ENCODE results near the gene TXLNG.
A peak's percentile ranks its signal among the peaks of the same experiment; 100 is the strongest.

Gene TXLNG

DNA sequence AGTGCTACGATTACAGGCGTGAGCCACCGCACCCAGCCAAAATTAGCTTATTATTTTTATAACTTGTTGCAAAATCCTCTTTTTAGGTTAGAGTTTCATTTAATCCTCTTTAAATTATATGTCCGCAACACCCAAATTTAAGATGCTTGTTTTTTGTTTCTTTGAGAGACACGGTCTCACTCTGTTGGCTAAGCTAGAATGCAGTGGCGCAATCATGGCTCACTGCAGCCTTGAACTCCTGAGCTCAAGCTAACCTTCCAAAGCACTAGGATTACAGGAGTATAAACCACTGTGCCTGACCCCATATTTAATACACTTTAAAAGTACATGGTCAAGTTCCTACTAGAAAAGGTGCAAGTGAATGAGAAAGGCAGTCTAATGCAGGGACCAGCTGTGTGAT, 81.7 kb downstream of the TXLNG start:
- H3K36me3 Mint-ChIP-seq (ENCODE audit: low read depth), result peaks cover 54% of the 10 kb centered on the region

DNA sequence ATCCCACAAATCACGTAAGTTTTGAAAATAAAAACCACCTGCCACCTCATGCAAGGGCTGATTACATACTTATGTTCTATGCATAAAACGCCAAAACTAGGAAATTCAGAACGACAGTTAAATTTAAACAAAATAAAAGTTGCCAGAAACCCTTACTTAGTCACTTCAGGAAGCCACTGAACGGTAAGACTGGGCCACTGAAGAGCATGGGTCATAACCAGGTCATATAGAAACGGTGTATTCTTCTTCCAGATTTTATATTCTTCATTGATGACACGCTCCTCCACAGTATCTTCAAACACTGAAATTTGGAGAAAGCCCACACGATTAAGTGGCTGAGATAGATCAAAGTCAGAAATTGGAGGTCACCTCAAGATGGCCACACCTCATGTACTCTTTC, 82.7 kb downstream of the TXLNG start:
- peaks cover 45% of the 10 kb centered on the region for H3K4me1 Mint-ChIP-seq (ENCODE audit: low read depth)
- peaks cover 44% of the 10 kb centered on the region for H3K36me3 Mint-ChIP-seq (ENCODE audit: low read depth)
- peak overlapping the region; percentile 96 for H3K27ac Mint-ChIP-seq
- peaks cover 57% of the 10 kb centered on the region for H3K27me3 Mint-ChIP-seq
- no peak for DNase-seq
- H3K4me3 Mint-ChIP-seq, result peak overlapping the region; percentile 92
- no peaks in the 10 kb centered on the region for H3K9me3 Mint-ChIP-seq

More for the DNA sequence above, 81.7 kb downstream of the TXLNG start:
- Mint-ChIP-seq H3K9me3 (no peaks in the 10 kb centered on the region), H3K4me3 (peak overlapping the region; percentile 92), H3K4me1 (ENCODE audit: low read depth) (peaks cover 53% of the 10 kb centered on the region), H3K27me3 (peaks cover 61% of the 10 kb centered on the region), H3K27ac (peak overlapping the region; percentile 96)
- DNase-seq, result no peak

DNA sequence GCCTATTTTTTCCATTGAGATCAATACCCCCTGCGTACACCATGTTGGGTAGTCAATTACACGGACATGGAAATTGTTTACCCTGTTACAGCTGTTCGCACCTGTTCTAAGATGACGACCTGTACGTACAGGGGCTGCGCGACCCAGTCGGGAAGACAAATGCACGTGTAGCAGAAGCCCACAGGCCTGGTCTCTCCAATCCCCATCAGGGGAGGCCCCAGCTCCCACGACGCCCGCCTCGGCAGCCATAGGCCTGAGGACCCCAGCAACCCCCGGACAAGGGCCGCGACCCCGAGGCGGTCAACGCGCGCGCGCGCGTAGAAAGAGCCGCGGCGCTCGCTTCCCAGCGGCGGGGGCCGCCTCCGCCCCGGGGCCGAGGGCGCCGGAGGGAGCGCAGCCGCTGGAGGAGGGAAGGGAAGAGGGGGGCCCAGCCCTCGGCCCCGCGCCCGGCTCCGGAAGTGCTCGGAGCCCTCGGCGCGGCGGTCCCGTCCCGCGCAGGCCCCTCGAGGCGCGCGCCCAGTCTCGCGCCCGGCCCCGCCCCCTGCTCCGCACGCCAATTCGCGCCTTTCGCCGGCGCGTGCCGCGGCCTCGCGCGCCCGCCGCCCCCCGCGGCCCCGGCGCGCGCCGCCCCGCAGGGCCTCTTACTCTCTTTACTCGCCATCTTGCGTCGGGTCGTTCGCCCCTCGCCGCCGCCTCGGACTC, 83.3 kb downstream of the TXLNG start:
- H3K4me1 Mint-ChIP-seq (ENCODE audit: low read depth), result peaks cover 43% of the 10 kb centered on the region
- peak overlapping the region; percentile 98 for H3K27ac Mint-ChIP-seq
- peak overlapping the region; percentile 97 for H3K4me3 Mint-ChIP-seq
- H3K36me3 Mint-ChIP-seq (ENCODE audit: low read depth), result peaks cover 39% of the 10 kb centered on the region
- no peak for DNase-seq
- peaks cover 59% of the 10 kb centered on the region for H3K27me3 Mint-ChIP-seq
- H3K9me3 Mint-ChIP-seq, result no peaks in the 10 kb centered on the region

DNA sequence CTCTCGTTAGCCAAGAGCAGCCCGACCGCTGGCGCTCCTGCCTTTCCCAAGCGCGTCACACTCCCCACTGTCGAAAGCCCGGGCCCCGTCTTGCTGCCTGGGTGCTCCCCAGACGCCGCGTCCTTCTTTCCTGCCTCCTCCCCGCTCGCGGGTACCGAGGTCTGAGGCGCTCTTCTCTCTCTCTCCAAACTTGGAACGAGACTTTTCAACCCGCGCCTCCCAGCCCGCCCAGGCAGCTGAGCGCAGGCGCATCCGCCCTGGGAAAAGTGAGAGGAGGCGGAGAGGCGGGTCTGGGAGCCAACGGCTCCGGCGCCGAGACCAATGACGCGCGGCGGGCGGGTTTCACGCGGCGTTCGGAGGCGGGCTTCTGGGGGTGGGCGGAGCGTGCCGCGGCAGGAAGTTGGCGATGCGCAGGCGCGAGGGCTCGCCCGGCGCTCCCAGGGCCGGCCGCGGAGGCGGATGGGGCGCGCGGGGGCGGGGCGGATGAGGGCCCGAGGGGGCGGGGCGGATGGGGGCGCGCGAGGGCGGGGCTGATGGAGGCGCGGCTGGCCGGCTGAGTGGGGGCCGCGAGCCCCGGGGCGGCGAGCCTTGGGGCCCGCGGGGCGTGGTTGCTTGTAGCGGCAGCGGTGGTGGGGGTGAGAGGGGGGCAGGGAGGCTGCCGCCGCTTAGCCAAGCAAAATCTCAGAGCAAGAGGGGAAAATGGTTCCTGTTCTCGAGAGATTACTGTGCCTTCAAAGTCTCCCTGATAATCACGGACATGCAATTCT, 84.0 kb downstream of the TXLNG start, which contains the start of gene RBBP7:
Gene RBBP7 (minus strand): TSS at position 268 of the 767 bp plus-strand sequence. CDS start 309 bp downstream, outside the sequence.
- Mint-ChIP-seq H3K9me3 (no peaks in the 10 kb centered on the region), H3K4me3 (peak within 1 kb of the TSS; percentile 97), H3K27me3 (peaks cover 66% of the 10 kb centered on the region), H3K4me1 (ENCODE audit: low read depth) (peaks cover 43% of the 10 kb centered on the region), H3K36me3 (ENCODE audit: low read depth) (peaks cover 36% of the 10 kb centered on the region), H3K27ac (peak within 1 kb of the TSS; percentile 98)
- peak; percentile 97 for DNase-seq

DNA sequence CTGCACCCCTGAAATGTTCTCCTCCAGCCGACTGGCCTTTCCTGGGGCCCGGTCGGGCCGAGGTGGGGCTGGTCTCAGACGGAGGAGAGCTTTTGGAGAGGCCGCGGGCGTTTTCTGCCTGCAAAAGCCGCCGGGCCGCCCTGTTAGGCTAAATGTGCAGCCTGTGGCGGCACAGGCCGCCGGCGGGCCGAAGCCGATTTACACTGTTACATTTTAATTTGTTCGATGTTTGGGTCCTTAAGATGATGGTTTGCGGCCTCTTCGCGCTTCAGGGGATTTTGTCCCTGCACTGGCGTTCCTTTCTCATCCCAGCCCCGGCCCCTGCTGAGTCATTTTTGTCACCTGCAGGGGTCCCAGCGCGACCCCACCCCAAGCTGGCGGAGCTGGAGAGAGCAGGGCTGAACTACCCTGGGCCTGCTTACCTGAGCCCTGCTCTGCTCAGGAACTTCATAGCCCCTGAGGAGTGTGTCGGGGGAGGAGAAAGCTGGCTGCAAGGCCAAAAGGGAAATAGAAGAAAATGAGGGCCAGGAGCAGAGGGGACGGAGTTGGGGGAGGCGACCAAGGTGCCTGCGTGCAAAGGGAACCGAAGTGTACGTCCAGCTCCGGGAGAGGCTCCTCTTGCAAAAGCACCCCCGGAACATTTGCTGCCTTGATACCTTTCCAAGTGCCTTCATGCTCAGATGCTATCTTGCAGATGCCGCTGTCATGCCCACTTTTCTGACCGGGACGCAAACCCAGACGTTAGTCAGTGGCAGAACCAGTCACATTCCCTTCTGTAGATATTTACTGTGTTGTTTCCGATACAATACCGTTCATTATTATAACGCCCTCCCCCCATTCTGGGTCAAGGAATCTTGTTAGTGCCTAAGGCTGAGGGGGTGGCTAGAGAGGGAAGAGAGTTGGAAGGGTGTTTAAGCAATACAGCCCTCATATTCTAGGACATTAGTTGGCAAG, 84.9 kb downstream of the TXLNG start:
- Mint-ChIP-seq H3K9me3 (no peaks in the 10 kb centered on the region), H3K27ac (peak overlapping the region; percentile 82), H3K27me3 (peaks cover 67% of the 10 kb centered on the region), H3K4me1 (ENCODE audit: low read depth) (peaks cover 38% of the 10 kb centered on the region), H3K36me3 (ENCODE audit: low read depth) (peaks cover 31% of the 10 kb centered on the region), H3K4me3 (peak overlapping the region; percentile 77)
- no peak for DNase-seq

DNA sequence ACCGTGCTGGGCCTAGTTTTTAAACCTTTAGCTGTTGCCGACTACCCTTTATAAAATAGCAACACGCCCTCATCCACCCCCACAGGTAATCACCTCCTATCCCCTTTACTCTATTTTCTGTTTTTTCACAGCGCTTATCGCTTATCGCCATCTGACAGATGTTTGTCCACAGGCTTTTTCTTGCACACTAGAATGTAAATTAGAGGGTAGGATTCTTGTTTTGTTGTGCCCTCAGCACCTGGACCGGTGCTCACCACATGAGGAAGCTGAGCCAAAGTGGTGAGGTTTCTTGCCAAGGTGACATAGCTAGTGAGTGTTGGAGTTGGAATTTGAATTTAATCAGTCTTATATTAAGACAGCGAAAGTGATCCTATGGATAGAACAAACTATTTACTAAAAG, 86.8 kb downstream of the TXLNG start:
- Mint-ChIP-seq H3K9me3 (no peaks in the 10 kb centered on the region), H3K27ac (no peak overlapping the region), H3K4me1 (ENCODE audit: low read depth) (peaks cover 23% of the 10 kb centered on the region), H3K36me3 (ENCODE audit: low read depth) (peaks cover 16% of the 10 kb centered on the region), H3K4me3 (no peak overlapping the region), H3K27me3 (peaks cover 74% of the 10 kb centered on the region)
- DNase-seq, result no peak

DNA sequence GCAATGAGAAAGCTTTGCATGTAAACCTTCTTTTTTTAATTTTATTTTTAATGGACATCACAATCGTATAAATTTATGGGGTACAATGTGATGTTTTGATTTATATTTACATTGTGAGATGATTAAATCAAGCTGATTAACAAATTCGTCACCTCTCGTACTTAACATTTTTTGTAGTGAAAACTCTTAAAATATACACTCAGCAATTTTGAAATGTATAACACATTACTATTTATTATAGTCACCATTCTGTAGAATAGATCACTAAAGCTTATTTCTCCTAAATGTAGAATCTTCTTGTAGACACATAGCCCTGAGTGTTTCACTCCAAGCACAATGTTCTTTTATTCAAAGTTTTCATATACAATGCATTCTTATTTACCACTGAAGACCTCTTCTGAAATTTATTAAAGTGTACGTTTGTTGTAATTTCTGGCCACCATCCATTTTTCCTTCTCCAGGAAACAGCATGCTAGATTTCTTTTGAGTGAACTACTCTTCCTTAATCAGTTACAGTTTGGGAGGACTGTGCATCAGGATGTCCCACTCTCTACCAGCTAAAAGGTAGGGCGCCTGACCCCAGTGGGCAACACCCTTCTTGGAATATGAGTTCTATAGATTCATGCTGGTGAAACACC, 88.3 kb downstream of the TXLNG start:
- peaks cover 4% of the 10 kb centered on the region for H3K36me3 Mint-ChIP-seq (ENCODE audit: low read depth)
- H3K27me3 Mint-ChIP-seq, result peaks cover 78% of the 10 kb centered on the region
- H3K4me1 Mint-ChIP-seq (ENCODE audit: low read depth), result peaks cover 12% of the 10 kb centered on the region
- H3K9me3 Mint-ChIP-seq, result no peaks in the 10 kb centered on the region
- H3K27ac Mint-ChIP-seq, result no peak overlapping the region
- H3K4me3 Mint-ChIP-seq, result no peak overlapping the region
- no peak for DNase-seq

DNA sequence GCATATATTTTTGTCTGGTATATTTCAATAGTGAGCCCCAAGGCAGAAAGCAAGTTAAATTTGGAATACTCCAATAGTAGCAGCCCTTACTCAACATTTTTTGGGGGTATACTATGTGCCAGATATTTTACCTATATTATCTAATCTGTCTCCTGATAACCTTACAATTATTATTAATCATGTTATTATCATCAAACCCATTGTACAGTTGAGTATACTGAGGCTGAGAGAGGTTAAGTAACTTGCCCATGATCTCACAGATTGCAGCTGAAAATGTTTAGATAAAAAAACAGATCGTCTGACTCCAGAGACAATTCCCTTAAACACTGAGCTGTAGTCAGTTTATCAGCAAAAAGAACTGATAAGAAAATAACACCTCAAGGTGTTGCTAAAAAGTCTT, 90.4 kb downstream of the TXLNG start:
- Mint-ChIP-seq H3K9me3 (no peaks in the 10 kb centered on the region), H3K36me3 (ENCODE audit: low read depth) (no peaks in the 10 kb centered on the region), H3K27me3 (peaks cover 82% of the 10 kb centered on the region), H3K27ac (no peak overlapping the region), H3K4me1 (ENCODE audit: low read depth) (peaks cover under 1% of the 10 kb centered on the region), H3K4me3 (no peak overlapping the region)
- no peak for DNase-seq

DNA sequence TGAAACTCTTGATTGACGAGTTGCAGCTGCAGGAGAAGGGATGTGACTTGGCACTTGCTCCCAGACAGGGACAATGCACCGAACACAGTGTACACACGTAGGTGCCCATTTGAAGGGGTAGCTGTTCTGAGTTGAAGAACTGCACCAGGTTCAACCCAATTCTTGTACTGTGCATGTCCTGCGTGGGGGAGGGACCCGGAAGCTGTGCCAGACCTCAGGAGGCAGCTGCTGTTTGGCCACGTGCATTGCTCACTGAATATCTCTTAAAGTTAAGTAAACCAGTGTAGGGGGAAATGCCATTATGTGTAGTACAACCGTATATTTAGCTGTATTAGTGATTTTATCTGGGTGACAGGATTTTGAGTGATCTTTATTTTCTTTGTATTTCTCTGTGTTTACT, 95.9 kb downstream of the TXLNG start:
- H3K36me3 Mint-ChIP-seq (ENCODE audit: low read depth), result no peaks in the 10 kb centered on the region
- H3K4me3 Mint-ChIP-seq, result peak overlapping the region; percentile 73
- no peak for DNase-seq
- H3K27me3 Mint-ChIP-seq, result peaks cover 78% of the 10 kb centered on the region
- no peaks in the 10 kb centered on the region for H3K9me3 Mint-ChIP-seq
- H3K4me1 Mint-ChIP-seq (ENCODE audit: low read depth), result peaks cover 11% of the 10 kb centered on the region
- H3K27ac Mint-ChIP-seq, result peak overlapping the region; percentile 37

DNA sequence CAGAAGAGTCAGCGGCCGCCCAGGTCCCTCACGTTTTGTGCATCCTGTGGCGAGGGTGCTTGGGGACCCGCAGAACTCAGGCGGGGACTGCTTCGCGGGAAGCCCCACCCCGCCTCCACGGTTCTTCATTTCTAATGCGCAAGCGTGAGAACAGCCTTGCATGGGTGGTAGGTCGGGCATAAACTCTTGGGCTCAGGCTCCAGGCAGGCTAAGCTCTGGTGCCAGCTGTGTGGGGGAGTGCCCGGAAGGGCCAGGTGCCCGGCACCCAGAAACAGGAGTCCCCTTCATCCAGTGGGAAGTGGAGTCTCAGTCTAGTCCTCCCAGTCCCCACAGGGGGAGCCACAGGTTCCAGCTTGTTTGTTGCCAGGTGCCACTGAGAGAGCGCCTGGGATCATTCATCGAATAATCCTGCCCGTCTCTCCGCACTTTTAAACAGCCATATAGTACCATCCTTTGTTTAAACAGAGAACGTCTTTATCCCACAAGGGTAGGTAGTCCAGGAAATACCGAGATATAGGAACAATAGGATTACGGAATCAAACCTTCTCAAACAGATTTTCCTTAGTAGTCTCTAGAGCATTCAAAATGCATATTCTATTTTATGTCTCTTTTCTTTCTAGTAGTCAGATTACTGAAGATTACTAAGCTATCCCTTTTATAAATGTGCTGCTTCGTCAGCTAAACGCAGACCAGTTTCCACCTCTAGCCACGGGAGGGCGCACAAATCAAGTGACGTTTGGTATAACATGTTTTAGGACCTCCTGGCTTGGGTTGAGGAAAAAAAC, 96.6 kb downstream of the TXLNG start:
- Mint-ChIP-seq H3K4me3 (peak overlapping the region; percentile 73), H3K27ac (peak overlapping the region; percentile 80), H3K27me3 (peaks cover 76% of the 10 kb centered on the region), H3K4me1 (ENCODE audit: low read depth) (peaks cover 11% of the 10 kb centered on the region), H3K36me3 (ENCODE audit: low read depth) (no peaks in the 10 kb centered on the region), H3K9me3 (no peaks in the 10 kb centered on the region)
- peak; percentile 75 for DNase-seq

DNA sequence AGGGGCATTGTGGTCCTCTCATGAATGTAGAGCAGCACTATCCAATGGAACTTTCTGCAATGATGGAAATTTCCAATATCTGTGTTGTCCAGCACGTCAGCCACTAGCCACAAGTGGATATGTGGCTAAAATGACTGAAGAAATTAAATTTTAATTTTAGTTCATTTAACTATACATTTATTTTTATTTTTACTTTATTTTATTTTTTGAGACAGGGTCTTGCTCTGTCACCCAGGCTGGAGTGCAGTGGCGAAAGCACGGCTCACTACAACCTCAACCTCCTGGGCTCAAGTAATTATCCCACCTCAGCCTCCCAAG, 97.2 kb downstream of the TXLNG start:
- H3K9me3 Mint-ChIP-seq, result no peaks in the 10 kb centered on the region
- no peak overlapping the region for H3K27ac Mint-ChIP-seq
- H3K4me1 Mint-ChIP-seq (ENCODE audit: low read depth), result peaks cover 13% of the 10 kb centered on the region
- no peaks in the 10 kb centered on the region for H3K36me3 Mint-ChIP-seq (ENCODE audit: low read depth)
- no peak for DNase-seq
- no peak overlapping the region for H3K4me3 Mint-ChIP-seq
- H3K27me3 Mint-ChIP-seq, result peaks cover 76% of the 10 kb centered on the region

DNA sequence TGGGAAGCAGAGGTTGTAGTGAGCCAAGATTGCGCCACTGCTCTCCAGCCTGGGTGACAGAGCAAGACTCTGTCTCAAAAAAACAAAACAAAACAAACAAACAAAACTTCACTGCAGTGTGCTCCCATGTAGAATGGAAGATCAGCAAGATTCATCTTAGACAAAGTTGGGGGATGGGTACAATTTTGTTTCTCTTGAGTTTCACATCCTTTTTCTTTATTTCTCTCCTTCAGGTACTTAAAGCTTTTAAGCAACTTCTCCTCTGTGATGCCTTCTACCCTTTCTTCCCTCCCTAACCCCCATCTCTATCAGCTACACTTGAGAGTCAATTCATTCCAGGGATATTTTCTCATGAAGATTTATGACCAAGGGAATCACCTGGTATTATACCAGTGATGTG, 99.4 kb downstream of the TXLNG start:
- no peaks in the 10 kb centered on the region for H3K36me3 Mint-ChIP-seq (ENCODE audit: low read depth)
- peaks cover 70% of the 10 kb centered on the region for H3K27me3 Mint-ChIP-seq
- no peak overlapping the region for H3K4me3 Mint-ChIP-seq
- peaks cover 20% of the 10 kb centered on the region for H3K4me1 Mint-ChIP-seq (ENCODE audit: low read depth)
- DNase-seq, result no peak
- no peaks in the 10 kb centered on the region for H3K9me3 Mint-ChIP-seq
- H3K27ac Mint-ChIP-seq, result no peak overlapping the region

DNA sequence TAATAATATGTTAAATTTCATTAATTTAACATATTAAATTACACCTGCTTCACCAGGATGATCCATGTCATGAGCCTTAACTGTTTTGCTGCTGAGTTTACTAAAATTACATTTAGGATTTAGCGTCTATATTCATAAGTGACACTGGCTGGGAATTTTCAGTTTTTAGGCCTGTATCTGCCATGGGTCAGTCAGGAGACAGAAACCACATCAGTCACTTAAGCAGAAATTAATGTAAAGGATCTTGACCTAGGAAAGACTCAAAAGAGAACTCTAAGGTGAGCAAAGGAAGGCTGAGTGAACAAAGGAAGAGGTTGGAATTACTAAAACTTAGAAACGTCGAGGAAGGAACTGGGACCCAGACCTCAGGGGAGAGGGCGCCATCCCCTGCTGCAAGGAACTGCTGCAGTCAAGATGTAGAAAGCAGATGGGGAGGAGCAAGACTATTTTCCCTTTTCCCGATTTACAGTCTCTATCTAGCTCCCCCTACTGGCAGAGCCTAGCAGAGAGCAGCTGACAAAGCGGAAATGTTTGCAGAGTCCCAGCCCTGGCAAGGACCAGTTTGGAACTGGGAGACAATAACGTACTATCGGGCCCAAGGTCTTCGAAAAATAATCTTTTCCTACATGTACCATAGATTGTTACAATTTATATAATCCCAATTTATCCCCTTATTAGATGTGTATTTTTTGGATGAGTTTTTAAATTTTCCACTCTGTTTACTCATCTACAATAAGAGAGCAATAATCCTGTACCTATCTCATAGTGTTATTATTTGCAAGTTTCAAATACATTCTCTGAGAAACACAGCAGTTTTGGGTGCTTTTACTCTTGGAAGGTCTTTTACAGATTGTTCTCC, 106.5 kb downstream of the TXLNG start:
- peak; percentile 60 for DNase-seq
- peaks cover 62% of the 10 kb centered on the region for H3K27me3 Mint-ChIP-seq
- no peaks in the 10 kb centered on the region for H3K36me3 Mint-ChIP-seq (ENCODE audit: low read depth)
- H3K9me3 Mint-ChIP-seq, result no peaks in the 10 kb centered on the region
- H3K4me1 Mint-ChIP-seq (ENCODE audit: low read depth), result peaks cover 15% of the 10 kb centered on the region
- H3K27ac Mint-ChIP-seq, result no peak overlapping the region
- no peak overlapping the region for H3K4me3 Mint-ChIP-seq

Measured in activated T-cell treated with anti-CD3 and anti-CD28 coated beads, Interleukin-2, amount 50 U/mL, for 24 hours (primary cell).